Measurements from ENCODE around the gene TNNI3K. TPM values are rescaled to one million over a fixed set of nuclear protein-coding genes. Genes with fewer than 3 reads are reported as not detected.

TNNI3K gene
- total RNA-seq, 1 experiment from 2014 or later, result not detected

DNA sequence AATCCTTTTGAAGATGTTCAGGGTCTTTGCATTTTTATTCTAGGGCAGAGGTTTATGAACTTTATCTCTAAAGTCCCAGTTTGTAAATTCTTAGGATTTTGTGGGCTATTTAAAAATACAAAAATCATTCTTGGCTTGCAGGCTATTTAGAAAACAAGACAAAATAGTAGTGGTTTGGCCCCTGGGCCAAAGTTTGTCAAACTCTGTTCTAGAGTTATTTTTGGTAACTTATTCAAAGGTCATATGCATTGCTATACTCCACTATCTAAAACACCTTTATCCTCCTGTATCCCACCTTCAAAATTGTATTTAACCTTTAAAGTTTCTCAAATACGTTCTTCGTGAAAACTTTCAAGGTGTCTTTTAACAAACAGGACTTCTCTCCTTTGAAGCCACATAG is 352.7 kb downstream of the TNNI3K start:
- no peak for DNase-seq (ENCODE audit: low spot score)
- TF ChIP-seq, protein P1, sequence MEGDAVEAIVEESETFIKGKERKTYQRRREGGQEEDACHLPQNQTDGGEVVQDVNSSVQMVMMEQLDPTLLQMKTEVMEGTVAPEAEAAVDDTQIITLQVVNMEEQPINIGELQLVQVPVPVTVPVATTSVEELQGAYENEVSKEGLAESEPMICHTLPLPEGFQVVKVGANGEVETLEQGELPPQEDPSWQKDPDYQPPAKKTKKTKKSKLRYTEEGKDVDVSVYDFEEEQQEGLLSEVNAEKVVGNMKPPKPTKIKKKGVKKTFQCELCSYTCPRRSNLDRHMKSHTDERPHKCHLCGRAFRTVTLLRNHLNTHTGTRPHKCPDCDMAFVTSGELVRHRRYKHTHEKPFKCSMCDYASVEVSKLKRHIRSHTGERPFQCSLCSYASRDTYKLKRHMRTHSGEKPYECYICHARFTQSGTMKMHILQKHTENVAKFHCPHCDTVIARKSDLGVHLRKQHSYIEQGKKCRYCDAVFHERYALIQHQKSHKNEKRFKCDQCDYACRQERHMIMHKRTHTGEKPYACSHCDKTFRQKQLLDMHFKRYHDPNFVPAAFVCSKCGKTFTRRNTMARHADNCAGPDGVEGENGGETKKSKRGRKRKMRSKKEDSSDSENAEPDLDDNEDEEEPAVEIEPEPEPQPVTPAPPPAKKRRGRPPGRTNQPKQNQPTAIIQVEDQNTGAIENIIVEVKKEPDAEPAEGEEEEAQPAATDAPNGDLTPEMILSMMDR (conservative IDR thresholded peaks at IDR 0.05; ENCODE audit: low read depth, low read length), result no peak
- no peak for TF ChIP-seq EZH2 (IDR thresholded peaks at IDR 0.05; ENCODE audit: borderline replicate concordance, low read depth, low read length, poor library complexity, severe bottlenecking)
- ChIA-PET POLR2A (ENCODE audit: low non-redundant PET) (no interaction called here), CTCF (no interaction called here)
- H3K36me3 ChIP-seq (ENCODE audit: insufficient read depth, low read length, poor library complexity, severe bottlenecking), result no peaks in the 10 kb centered on the region
- H3K27me3 ChIP-seq (replicated peaks; ENCODE audit: insufficient read depth, low read depth, low read length, poor library complexity), result peaks cover 19% of the 10 kb centered on the region
- no peaks in the 10 kb centered on the region for H3K4me1 ChIP-seq (ENCODE audit: insufficient read depth, low read length, poor library complexity, severe bottlenecking)
- H3K4me3 ChIP-seq (ENCODE audit: low read depth, low read length, poor library complexity, severe bottlenecking), result no peak overlapping the region
- no peak overlapping the region for H3K27ac ChIP-seq (ENCODE audit: low read depth, low read length, poor library complexity, severe bottlenecking)
- no TSS peak for BruUV-seq (replicated peaks)
- no peaks in the 10 kb centered on the region for H3K9me3 ChIP-seq (ENCODE audit: low read depth, low read length, poor library complexity, severe bottlenecking)
- intact Hi-C loops (cut with micrococcal nuclease; ENCODE audit: unreplicated experiment), result no loop called here

DNA sequence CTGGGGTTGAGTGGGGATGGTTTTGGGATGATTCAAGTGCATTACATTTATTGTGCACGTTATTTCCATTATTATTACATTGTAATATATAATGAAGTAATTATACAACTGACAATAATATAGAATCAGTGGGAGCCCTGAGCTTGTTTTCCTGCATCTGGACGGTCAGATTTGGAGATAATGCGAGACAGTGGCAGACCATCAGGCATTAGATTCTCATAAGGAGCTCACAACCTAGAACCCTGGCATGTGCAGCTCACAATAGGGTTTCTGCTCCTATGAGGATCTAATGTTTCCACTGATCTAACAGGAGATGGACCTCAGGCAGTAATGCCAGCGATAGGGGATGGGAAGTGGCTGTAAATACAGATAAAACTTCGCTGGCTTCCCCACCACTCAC is 355.1 kb downstream of the TNNI3K start:
- POLR2A ChIA-PET (ENCODE audit: low non-redundant PET), result interaction anchor here (0.5 kb wide), 1 partner anchor 43 kb away, joined by 3 read pairs; no protein-coding TSS in a partner anchor
- BruUV-seq (replicated peaks), result no TSS peak
- H3K27me3 ChIP-seq (replicated peaks; ENCODE audit: insufficient read depth, low read depth, low read length, poor library complexity), result peaks cover 5% of the 10 kb centered on the region
- no peak overlapping the region for H3K27ac ChIP-seq (ENCODE audit: low read depth, low read length, poor library complexity, severe bottlenecking)
- no peaks in the 10 kb centered on the region for H3K36me3 ChIP-seq (ENCODE audit: insufficient read depth, low read length, poor library complexity, severe bottlenecking)
- no peaks in the 10 kb centered on the region for H3K9me3 ChIP-seq (ENCODE audit: low read depth, low read length, poor library complexity, severe bottlenecking)
- CTCF ChIA-PET, result no interaction called here
- DNase-seq (ENCODE audit: low spot score), result no peak
- TF ChIP-seq EZH2 (IDR thresholded peaks at IDR 0.05; ENCODE audit: borderline replicate concordance, low read depth, low read length, poor library complexity, severe bottlenecking), result no peak
- TF ChIP-seq, protein P1 (conservative IDR thresholded peaks at IDR 0.05; ENCODE audit: low read depth, low read length), result no peak
- intact Hi-C loops (cut with micrococcal nuclease; ENCODE audit: unreplicated experiment), result no loop called here
- H3K4me1 ChIP-seq (ENCODE audit: insufficient read depth, low read length, poor library complexity, severe bottlenecking), result no peaks in the 10 kb centered on the region
- no peak overlapping the region for H3K4me3 ChIP-seq (ENCODE audit: low read depth, low read length, poor library complexity, severe bottlenecking)

DNA sequence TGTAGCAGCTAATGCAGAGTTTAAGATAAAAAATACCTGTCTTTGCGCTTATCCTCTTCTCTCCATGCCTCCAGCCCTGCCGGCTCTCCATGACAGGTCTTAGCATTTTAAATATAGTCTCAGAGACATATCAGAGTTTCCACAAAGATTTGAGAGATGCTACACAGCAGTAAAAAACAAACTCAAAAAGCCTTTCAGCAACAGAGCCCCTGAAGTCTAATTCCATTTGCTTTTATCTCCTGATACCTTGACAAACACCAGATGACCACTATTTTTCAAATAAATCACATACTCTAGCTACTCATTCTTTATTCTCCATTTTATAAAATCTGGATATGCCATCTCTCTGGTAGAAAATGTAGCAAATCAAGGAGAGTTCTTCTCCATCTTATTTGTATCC is 356.8 kb downstream of the TNNI3K start:
- CTCF ChIA-PET, result no interaction called here
- intact Hi-C loops (cut with micrococcal nuclease; ENCODE audit: unreplicated experiment), result no loop called here
- POLR2A ChIA-PET (ENCODE audit: low non-redundant PET), result no interaction called here
- H3K27ac ChIP-seq (ENCODE audit: low read depth, low read length, poor library complexity, severe bottlenecking), result no peak overlapping the region
- no TSS peak for BruUV-seq (replicated peaks)
- H3K4me1 ChIP-seq (ENCODE audit: insufficient read depth, low read length, poor library complexity, severe bottlenecking), result no peaks in the 10 kb centered on the region
- H3K27me3 ChIP-seq (replicated peaks; ENCODE audit: insufficient read depth, low read depth, low read length, poor library complexity), result peaks cover 14% of the 10 kb centered on the region
- no peaks in the 10 kb centered on the region for H3K9me3 ChIP-seq (ENCODE audit: low read depth, low read length, poor library complexity, severe bottlenecking)
- no peak overlapping the region for H3K4me3 ChIP-seq (ENCODE audit: low read depth, low read length, poor library complexity, severe bottlenecking)
- H3K36me3 ChIP-seq (ENCODE audit: insufficient read depth, low read length, poor library complexity, severe bottlenecking), result no peaks in the 10 kb centered on the region
- TF ChIP-seq, protein P1 (conservative IDR thresholded peaks at IDR 0.05; ENCODE audit: low read depth, low read length), result no peak
- TF ChIP-seq EZH2 (IDR thresholded peaks at IDR 0.05; ENCODE audit: borderline replicate concordance, low read depth, low read length, poor library complexity, severe bottlenecking), result no peak
- no peak for DNase-seq (ENCODE audit: low spot score)
